OCI-LY3 (cell line): ENCODE results near the gene TENT4B.

Experiments used
- H2AFZ ChIP-seq: fragments of 200-600, 300-600 bp; shearing (Covaris generic); 2 replicates; pipeline ENCODE4 v1.6.0; 2014; ENCODE audit warnings: antibody characterized with exemption, low read depth, low read length
- H3K27ac ChIP-seq: fragments of 200-600, 300-600 bp; sonication (generic); 2 replicates; pipeline ENCODE4 v1.5.1; 2014; ENCODE audit warnings: mild to moderate bottlenecking, low read length, moderate library complexity, mixed read lengths
- H3K27me3 ChIP-seq: fragments of 200-600, 300-600 bp; sonication (generic); 2 replicates; pipeline ENCODE4 v1.6.1; 2014; ENCODE audit warnings: low read depth, low read length, mixed read lengths
- H3K36me3 ChIP-seq: fragments of 200-600, 300-600 bp; sonication (generic); replicated peaks from 2 replicates; pipeline ENCODE3; 2014; ENCODE audit warnings: low read depth, low read length, mixed read lengths
- H3K4me1 ChIP-seq: fragments of 300-600, 200-600 bp; sonication (generic); 2 replicates; pipeline ENCODE4 v1.6.1; 2014; ENCODE audit warnings: low read length, mixed read lengths
- H3K4me2 ChIP-seq: fragments of 200-600, 300-600 bp; sonication (generic); 2 replicates; pipeline ENCODE4 v1.6.1; 2014; ENCODE audit warnings: low read length, mixed read lengths
- H3K4me3 ChIP-seq: fragments of 300-600, 200-600 bp; sonication (generic); 2 replicates; pipeline ENCODE4 v1.5.1; 2014; ENCODE audit warnings: antibody characterized with exemption, mild to moderate bottlenecking, low read length, moderate library complexity
- H3K79me2 ChIP-seq: fragments of 300-600, 200-600 bp; shearing (Covaris generic); 2 replicates; pipeline ENCODE4 v1.6.1; 2014; ENCODE audit warnings: mild to moderate bottlenecking, low read length, mixed read lengths
- H3K9ac ChIP-seq: fragments of 300-600, 200-600 bp; shearing (Covaris generic); 2 replicates; pipeline ENCODE4 v1.6.0; 2014; ENCODE audit warnings: mild to moderate bottlenecking, low read length, moderate library complexity
- H3K9me3 ChIP-seq: fragments of 200-600, 300-600 bp; shearing (Covaris generic); 2 replicates; pipeline ENCODE4 v1.6.1; 2014; ENCODE audit warnings: low read length, mixed read lengths; ENCODE audit not compliant: insufficient read depth
- H4K20me1 ChIP-seq: fragments of 200-600, 300-600 bp; sonication (generic); 2 replicates; pipeline ENCODE4 v1.6.1; 2016; ENCODE audit warnings: low read length, mixed read lengths; ENCODE audit not compliant: insufficient read depth
- EZH2phosphoT487 ChIP-seq: fragments of 200-600 bp; shearing (Covaris generic); IDR thresholded peaks from 2 replicates; pipeline ENCODE4 v1.6.1; 2018; ENCODE audit warnings: antibody characterized with exemption, mixed run types, low read depth
- TF ChIP-seq, protein P1 (sequence below): fragments of 200-600, 300-600 bp; sonication (generic); IDR thresholded peaks from 2 replicates; pipeline ENCODE4 v1.5.1; 2014; ENCODE audit warnings: antibody characterized with exemption, low read length, low read depth

The TENT4B gene

GRCh38 chr16:50121278-50121677 lies 31.8 kb upstream of the TENT4B start:
- H3K4me2 ChIP-seq: peak overlapping the region; percentile 64
- no peaks in the 10 kb centered on the region for H3K36me3 ChIP-seq
- no peaks in the 10 kb centered on the region for H4K20me1 ChIP-seq
- H3K27ac ChIP-seq: no peak overlapping the region
- H3K4me1 ChIP-seq: peaks cover 27% of the 10 kb centered on the region
- no peaks in the 10 kb centered on the region for H3K79me2 ChIP-seq
- H3K9me3 ChIP-seq: no peaks in the 10 kb centered on the region
- no peak for TF ChIP-seq EZH2phosphoT487
- TF ChIP-seq, protein P1, sequence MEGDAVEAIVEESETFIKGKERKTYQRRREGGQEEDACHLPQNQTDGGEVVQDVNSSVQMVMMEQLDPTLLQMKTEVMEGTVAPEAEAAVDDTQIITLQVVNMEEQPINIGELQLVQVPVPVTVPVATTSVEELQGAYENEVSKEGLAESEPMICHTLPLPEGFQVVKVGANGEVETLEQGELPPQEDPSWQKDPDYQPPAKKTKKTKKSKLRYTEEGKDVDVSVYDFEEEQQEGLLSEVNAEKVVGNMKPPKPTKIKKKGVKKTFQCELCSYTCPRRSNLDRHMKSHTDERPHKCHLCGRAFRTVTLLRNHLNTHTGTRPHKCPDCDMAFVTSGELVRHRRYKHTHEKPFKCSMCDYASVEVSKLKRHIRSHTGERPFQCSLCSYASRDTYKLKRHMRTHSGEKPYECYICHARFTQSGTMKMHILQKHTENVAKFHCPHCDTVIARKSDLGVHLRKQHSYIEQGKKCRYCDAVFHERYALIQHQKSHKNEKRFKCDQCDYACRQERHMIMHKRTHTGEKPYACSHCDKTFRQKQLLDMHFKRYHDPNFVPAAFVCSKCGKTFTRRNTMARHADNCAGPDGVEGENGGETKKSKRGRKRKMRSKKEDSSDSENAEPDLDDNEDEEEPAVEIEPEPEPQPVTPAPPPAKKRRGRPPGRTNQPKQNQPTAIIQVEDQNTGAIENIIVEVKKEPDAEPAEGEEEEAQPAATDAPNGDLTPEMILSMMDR: no peak
- no peak overlapping the region for H3K9ac ChIP-seq
- peak overlapping the region; percentile 9 for H3K4me3 ChIP-seq
- no peak overlapping the region for H2AFZ ChIP-seq
- no peaks in the 10 kb centered on the region for H3K27me3 ChIP-seq

DNA sequence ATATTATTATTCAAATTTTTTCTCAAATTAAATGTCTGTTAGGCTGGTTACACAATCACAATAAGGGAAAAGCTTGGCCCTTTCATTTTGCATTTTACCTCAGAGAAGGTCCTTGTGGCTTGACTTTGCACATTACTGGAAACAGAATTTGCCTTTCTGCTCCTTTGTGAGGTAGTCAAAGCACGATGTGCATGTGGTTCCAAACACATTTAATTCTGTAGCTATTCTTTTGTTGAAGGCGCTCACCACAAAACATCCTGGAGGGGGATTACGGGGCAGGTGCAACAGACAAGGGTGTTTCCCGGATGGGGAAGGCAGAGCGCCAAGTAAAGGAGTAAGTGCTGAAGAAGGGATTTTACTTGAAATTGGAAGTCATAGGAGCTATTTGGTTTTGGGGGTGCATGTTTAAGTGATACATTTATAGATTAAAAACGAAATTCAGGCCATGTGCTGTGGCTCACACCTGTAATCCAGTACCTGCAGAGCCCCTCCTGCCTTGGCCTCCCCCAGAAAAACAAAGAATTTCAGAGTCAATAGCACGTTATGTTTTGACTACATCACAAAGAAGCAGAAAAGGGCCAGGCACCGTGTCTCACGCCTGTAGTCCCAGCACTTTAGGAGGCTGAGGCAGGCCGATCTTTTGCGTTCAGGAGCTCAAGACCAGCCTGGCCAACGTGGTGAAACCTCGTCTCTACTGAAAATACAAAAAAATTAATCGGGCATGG lies 31.2 kb upstream of the TENT4B start:
- Histone ChIP-seq H3K9me3 (no peaks in the 10 kb centered on the region), H3K79me2 (no peaks in the 10 kb centered on the region), H3K4me2 (peak overlapping the region; percentile 64), H3K27me3 (no peaks in the 10 kb centered on the region), H3K36me3 (no peaks in the 10 kb centered on the region), H3K4me3 (peak overlapping the region; percentile 9), H3K27ac (no peak overlapping the region), H4K20me1 (no peaks in the 10 kb centered on the region), H2AFZ (no peak overlapping the region), H3K9ac (no peak overlapping the region), H3K4me1 (peaks cover 28% of the 10 kb centered on the region)
- TF ChIP-seq, protein P1: no peak
- no peak for TF ChIP-seq EZH2phosphoT487

DNA sequence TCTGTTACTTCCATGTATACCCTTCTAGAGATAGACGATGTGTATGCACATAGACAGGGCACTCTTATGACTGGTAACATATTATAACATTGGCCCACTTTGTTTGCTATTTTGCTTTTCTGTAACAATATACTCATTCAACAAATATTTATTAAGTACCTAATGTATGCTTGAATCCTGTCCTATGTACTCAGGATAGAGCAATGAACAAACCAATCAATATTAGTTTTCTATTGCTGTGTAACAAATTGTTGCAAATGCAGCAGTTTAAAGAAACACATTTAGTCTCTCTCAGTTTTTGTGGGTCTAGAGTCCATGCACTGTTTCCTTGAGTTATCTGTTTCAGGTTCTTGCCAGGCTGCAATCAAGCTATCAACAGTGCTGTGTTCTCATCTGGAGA lies 29.7 kb upstream of the TENT4B start:
- no peak overlapping the region for H3K27ac ChIP-seq
- H3K4me1 ChIP-seq: peaks cover 28% of the 10 kb centered on the region
- H3K27me3 ChIP-seq: no peaks in the 10 kb centered on the region
- TF ChIP-seq, protein P1: no peak
- no peak for TF ChIP-seq EZH2phosphoT487
- H3K36me3 ChIP-seq: no peaks in the 10 kb centered on the region
- no peaks in the 10 kb centered on the region for H4K20me1 ChIP-seq
- H3K79me2 ChIP-seq: no peaks in the 10 kb centered on the region
- no peak overlapping the region for H3K4me3 ChIP-seq
- no peak overlapping the region for H3K9ac ChIP-seq
- H3K9me3 ChIP-seq: no peaks in the 10 kb centered on the region
- no peak overlapping the region for H2AFZ ChIP-seq
- H3K4me2 ChIP-seq: no peak overlapping the region

- Histone ChIP-seq H4K20me1 (no peaks in the 10 kb centered on the region), H3K4me2 (no peak overlapping the region), H3K4me3 (no peak overlapping the region), H3K4me1 (peaks cover 28% of the 10 kb centered on the region), H3K27me3 (no peaks in the 10 kb centered on the region), H3K27ac (no peak overlapping the region), H3K9me3 (no peaks in the 10 kb centered on the region), H2AFZ (no peak overlapping the region), H3K79me2 (no peaks in the 10 kb centered on the region), H3K9ac (no peak overlapping the region), H3K36me3 (no peaks in the 10 kb centered on the region)
- TF ChIP-seq EZH2phosphoT487: no peak
- TF ChIP-seq, protein P1: no peak
Measured at GRCh38 chr16:50124769-50125168, 28.3 kb upstream of the TENT4B start.
